ENCODE measurements around the gene BMP15. TPM values are rescaled to one million over a fixed set of nuclear protein-coding genes. Genes with fewer than 3 reads are reported as not detected.

BMP15 gene
- not detected for polyA plus RNA-seq (ENCODE audit: insufficient read length in 10 of 10)
- long read RNA-seq, donor 1, result 0 reads
- long read RNA-seq, donor 2, result 0 reads
- long read RNA-seq, donor 3, result 0 reads
- long read RNA-seq, donor 4, result 0 reads
- long read RNA-seq, donor 5, result 0 reads
- long read RNA-seq, donor 6, result 0 reads
- long read RNA-seq, donor 7, result 0 reads
- long read RNA-seq, donor 8, result 0 reads
- long read RNA-seq, donor 9, result 0 reads

DNA sequence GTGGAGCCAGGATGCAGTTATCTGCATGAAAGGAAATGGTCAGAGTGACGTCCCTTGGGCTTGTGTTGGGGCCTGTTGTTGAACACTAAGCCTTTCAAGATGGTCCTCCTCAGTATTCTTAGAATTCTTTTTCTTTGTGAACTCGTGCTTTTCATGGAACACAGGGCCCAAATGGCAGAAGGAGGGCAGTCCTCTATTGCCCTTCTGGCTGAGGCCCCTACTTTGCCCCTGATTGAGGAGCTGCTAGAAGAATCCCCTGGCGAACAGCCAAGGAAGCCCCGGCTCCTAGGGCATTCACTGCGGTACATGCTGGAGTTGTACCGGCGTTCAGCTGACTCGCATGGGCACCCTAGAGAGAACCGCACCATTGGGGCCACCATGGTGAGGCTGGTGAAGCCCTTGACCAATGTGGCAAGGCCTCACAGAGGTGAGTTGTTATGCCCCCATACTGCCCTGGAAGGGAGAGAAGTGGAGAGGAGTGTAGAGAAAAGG is at the start of gene BMP15:
Gene BMP15, plus strand, starts transcription at position 51 of the 492 bp plus-strand sequence. Its CDS starts 49 bp downstream, at position 100.
- DNase-seq, result no peak

DNA sequence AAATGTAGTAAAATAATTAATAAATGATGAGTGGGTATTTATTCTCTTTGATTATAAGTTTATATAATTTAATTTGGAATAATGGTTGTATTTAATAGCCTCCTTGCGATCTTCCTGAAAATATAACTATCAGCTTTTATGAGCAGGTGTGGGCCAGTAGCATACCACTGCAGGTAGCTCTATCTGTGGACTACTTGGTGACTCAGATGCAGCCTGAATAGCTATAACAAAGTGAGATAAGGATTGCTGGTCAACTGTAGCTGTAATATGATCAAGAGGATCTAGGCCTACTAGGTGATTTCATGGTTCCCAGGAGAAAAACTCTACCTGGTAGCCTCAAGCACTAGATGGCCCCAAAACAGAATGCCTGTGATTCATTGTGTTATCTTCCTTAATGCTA is 47.1 kb upstream of the BMP15 start:
- no peak for DNase-seq

DNA sequence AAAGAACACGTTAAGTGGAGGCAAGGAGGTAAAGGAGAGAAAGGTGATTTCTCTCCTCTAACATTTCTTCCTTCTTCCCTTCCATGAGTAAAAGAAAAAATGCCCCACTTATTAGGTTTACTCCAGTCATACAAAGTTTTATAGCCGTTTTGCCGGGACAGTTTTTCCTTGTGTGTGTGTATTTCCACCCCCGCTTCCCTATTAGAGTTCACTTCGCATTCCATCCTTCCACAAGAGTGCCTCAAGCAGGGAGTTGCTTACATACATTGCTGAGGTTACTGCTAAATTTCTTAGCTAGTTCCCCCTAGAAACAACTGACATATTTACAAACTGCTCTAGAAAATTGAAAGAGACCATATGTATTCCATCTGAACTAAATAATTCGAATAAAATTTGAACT is 45.2 kb upstream of the BMP15 start:
- no peak for DNase-seq

DNA sequence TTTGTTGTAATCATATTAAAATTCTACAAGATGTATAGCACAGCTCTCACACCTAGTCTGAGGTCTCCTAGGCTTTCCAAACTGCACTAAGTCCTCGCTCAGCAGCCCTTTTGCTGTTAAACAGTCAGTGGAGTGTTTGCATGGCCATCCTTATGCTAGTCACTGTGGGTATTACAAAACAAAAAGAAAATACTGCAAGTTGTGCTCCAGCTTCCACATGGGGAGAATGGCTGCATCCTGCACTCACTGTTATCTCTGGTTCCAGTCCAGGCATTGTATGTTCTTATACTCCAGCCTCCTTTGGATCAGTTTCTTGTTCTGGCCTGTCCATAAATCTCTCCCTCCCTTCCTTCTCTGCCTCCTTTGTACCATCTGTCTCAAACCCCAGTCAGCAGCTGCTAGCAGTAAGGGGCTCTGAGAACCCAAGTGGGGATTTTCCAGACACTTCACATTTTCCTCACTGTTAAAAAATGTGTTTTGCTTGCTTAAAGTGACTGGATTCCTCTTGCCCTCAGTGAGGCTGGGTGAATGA is 38.5 kb upstream of the BMP15 start:
- peak in 1 of 3 donors; percentile 24 for DNase-seq

DNA sequence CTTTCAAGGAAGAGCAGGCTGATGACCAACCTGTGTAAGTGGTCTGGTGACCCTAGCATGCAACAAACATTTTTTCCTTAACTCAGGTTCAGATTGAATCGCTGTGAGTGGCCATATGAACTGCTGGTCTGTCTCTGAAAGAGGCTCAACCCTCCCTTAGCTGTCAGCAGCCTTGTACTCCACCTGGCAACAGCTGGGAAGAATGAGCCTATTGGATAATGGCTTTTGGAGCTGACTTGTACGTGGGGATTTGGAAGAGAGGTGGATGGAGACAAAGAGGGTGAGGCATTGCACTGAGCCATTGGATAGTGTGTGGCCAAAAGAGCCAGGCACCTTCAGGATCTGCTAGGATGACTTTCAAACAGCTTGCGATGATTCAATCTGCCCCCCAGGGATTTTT is 35.7 kb upstream of the BMP15 start:
- DNase-seq, result peak in 1 of 3 donors; percentile 3

DNA sequence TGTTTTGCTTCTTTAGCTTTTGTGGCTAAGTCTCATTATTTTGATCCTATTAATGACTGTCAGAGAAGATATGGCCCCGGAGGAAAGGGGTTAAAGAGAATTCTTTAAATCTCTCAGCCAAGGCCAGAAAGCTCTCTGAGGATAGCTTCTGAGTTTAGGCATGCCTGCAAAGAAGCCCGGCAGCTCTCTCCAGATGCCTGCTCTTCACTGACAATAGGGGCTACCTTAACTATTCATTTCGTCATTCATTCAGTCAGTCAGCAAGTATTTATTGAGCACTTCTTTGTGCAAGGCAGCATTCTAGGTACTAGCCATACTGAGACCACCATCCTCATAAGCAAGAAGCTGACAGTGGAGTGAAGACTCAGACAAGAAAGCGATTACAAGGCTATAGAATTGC is 34.0 kb upstream of the BMP15 start:
- DNase-seq, result no peak

DNA sequence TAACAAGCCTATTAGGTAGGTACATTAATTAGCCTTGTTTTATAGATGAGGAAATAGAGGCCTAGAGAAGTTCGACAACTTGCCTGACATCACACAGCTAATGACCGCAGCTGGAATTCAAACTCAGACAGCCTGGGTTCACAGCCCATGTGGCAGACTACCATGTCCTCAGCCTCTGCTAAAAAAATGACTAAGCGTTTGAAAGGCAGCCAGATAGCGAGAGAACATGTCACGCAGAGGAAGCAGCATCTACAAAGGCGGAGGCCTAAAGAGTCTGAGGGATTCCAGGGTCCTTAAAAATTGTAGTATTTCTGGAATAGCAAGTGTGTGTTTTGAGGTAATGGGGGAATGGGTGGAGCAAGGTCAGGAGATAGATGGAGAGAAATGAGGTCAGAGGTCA is 33.2 kb upstream of the BMP15 start:
- peak in 2 of 3 donors; percentile 2 to 3 for DNase-seq

DNA sequence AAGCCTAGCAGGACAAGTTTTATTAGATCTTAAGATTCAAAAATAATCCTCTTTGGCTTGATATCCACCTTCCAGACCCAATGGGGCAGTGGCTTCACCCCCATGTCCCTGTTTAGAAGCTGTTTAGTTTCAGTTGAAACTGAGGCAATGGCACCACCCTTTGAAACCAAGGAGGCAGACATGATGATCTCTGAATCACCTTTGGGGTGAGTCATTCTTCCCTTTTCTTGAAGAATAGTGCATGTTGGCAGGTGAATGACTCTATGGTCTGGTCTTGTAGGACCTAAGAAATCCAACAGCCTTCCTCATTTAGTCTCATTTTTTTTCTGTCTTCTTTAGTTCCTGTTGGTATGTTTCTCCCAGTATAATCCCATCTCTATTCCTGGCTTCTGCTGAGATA is 29.5 kb upstream of the BMP15 start:
- no peak for DNase-seq

DNA sequence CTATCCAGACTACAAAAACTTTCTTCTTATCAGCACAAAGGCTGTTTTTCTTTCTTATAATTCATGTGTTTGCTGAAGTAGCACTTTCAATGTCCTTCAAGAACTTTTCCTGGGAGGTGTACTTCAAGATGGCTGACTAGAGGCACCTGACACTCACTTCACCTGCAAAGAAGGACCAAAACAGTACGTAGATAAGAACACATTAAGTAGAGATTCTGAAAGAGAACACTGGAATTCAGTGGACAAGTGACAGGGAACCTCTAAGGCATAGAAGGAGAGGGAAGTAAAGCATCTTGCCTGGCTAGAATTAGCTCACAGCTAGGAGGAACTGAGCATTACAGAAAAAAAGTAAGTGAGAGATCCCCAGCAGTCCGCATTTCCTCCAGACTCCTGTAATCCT is 21.7 kb upstream of the BMP15 start:
- no peak for DNase-seq

DNA sequence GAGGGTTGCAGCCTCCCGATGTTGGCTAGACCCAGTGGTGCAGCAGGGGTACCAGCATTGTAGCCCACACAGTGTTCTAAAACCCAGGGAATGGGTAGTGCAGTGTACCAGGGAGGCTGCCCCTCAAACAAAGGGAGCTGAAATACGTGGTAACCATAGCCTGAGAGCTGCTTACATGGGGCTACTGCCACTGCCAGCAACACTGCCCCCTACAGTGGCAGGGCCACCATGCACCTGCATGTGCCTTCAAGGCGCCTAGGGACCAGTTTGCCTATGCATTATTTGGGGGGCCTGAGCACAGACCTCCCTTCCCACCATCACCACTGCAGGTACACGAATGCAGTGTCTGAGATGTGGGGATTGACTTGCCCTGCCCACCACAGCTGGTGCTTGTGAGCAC is 21.0 kb upstream of the BMP15 start:
- DNase-seq, result no peak

DNA sequence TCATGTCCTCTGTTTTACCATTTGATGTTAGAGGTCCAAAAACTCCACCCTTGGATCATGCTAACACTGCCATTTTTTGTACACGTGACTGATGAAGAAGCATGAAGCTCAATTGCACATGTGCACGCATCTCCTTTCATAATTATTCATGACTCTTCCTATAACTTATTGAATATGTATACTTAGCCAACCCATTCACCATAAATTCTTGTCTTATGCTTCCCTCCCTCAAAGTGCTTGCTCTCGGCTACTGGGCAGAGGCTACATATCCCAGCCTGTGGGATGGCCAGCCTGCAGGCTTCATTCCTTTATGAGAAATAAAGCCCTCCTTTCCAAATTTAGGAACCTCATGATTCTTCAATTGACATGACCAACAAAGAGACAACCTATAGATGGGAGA is 17.5 kb upstream of the BMP15 start:
- DNase-seq, result no peak

DNA sequence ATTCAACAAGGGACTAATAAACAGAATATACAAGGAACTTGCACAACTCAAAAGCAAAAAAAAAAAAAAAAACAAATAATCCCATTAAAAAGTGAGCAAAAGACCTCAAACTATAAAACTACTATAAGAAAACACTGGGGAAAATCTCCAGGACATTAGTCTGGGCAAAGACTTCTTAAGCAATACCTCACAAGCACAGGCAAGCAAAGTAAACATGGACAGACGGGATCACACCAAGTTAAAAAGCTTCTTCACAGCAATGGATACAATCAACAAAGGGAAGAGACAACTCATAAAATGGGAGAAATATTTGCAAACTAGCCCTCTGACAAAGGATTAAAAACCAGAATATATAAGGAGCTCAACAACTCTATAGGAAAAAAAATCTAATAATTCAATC is 17.1 kb upstream of the BMP15 start:
- DNase-seq, result no peak

DNA sequence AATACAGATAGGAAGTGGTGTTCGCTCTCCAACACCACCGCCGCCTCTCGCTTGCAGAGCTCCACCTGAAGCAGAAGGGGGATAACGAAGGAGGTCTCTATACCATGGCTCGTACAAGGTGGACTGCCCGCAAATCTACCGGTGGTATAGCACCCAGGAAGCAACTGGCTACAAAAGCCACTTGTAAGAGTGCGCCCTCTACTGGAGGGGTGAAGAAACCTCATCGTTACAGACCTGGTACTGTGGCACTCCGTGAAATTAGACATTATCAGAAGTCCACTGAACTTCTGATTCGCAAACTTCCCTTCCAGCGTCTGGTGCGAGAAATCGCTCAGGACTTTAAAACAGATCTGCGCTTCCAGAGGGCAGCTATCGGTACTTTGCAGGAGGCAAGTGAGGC is 5.2 kb upstream of the BMP15 start:
- DNase-seq, result no peak

DNA sequence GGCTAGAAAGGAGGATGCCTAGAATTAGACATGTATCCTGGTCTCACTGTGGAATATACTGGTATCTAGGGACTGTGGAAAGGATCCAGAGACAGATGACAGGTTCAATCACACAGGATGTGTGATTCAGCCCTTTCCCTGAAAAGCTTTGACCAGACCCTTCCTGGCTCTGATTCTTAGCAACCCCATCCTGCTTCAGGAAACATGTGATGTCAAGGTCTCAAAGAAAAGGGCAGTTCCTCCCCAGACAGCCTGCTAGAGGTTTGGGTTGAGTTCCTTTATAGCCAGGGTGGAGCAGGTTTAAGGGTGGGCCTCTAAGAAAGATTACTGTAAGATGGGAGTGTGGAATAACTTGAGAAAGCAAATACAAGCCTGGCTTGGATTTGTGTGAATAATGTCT is 3.0 kb downstream of the BMP15 start:
- DNase-seq, result no peak

DNA sequence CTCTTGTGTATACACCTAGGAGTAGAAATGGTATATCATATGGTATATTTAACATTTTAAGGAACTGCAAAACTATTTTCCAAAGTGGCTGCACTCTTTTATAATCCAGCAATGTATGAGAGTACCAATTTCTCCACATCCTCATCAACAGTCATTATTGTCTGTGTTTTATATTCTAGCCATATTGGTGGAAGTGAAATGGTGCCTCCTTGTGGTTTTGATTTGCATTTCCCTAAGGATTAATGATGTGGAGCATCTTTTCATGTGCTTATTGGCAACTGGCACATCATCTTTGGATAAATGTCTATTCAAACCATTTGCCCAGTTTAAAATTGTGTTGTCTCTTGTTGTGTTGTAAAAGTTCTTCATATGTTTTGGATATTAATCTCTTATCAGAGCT is 9.6 kb downstream of the BMP15 start:
- DNase-seq, result no peak

DNA sequence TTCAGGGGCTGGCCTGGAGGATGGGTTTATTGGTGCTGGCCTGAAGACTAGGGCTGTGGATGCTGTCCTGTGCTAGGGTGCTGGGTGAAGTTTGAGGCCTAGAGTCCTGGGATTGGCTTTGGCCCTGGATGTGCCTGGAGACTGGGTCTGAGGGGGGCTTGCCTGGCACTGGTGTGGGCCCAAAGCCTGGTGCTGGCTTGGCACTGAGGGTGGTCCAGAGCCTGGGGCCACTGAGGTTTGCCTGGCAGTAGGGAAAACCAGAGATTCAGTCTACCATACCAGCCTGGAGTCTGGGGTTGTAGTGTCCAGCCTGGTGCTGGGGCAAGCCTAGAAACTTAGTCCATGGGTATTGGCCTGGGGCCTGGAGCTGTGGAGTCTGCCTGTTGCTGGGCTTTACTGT is 16.6 kb downstream of the BMP15 start:
- no peak for DNase-seq

DNA sequence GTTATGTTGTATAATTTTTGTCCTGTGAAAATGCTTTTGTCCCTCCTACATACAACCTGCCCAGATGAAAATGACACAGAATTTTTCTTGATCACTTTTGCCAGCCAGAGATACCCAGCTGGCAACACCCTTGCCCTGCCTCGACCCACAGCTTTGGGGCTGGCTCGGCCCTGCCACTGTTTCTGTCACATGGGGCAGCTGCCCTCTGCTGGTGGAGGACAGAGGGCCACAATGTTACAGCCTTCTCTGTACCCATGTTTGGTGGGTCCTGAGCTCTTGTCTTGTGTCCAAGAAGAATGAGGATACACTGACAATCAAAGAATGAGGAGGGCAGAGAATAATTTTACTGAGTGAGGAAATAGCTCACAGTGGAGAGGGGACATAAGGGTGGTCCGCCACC is 31.1 kb downstream of the BMP15 start:
- DNase-seq, result no peak

DNA sequence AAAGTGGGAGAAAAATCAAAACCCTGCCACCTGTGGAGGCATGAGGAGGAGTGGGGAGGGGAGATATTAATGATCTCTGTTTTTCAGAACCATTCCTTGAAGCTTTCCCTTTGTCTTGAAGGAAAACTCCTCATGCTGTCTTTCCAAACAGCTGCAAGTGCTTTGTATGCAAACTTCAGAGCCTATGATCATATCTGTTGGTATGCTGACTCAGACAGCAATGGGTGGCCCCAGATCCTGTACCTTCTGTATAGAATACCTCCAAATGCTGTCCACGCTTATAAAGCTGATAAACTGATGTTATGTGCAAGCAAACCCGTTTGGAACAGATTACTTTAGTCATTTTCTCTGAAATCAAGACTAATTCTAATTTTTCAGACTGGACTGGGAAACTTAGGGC is 31.9 kb downstream of the BMP15 start:
- no peak for DNase-seq

DNA sequence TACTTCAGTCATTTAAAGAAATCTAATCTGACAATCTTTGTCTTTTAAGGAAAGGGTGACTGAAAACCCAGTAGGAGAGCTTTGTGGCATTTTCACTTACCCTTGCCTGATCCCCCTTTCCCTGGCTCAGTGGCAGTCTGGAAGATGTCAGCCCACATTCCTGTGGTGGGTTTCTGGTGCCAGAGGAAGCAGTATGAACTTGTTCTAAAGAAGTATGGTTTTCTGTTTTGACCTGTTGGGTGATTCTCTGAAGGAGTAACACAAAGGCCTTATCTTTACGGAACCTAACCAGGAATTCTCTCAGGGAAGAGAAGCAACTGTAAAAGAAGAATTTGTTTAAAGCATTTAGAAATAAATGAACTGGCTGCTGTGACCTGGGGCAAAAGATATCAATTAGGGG is 41.9 kb downstream of the BMP15 start:
- no peak for DNase-seq

DNA sequence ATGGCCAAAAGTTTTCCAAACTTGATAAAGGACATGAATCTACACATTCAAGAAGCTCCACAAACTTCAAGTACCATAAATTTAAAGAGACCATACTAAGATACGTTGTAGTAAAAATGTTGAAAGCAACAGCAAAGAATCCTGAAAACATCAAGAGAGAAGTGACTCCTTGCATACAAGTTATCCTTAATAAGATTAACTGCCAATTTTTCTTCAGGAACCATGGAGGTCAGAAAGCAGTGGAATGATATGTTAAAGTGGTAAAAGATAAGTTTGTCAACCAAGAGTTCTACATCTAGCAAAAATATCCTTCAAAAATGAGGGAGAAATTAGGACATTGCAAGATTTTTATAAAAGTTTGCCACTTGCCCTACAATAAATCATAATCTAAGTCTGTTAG is 43.3 kb downstream of the BMP15 start:
- DNase-seq, result no peak

DNA sequence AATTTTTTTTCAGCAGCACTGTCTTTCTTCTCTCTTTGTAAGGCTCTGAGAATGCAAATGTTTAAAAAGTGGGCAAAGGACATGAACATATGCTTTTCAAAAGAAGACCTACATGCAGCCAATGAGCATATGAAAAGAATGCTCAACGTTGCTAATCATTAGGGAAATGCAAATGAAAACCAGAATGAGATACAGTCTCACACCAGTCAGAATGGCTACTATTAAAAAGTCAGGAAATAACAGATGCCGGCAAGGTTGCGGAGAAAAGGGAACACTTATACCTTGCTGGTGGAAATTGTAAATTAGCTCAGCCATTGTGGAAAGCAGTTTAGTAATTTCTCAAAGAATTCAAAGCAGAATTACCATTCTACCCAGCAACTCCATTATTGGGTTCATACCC is 51.6 kb downstream of the BMP15 start:
- no peak for DNase-seq

DNA sequence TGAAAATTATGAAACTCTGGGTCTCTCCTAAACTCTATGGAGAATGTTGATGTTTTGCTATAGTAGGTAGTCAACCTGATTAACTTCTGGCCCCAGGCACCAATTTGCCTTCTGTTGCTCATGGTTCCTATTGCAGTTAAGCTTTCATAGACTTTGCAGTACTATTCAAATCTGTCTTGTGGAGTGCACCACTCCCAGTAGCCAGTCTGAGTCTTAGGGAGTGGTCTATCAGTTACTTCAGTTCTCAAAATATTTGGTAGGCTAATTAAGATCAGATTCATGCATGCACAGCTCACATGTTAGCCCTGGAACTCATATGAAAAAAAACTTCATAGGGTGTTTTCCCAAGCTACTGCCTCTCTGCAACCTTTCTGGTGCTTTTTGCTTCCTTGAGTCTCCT is 53.3 kb downstream of the BMP15 start:
- DNase-seq, result no peak

Data from muscle of back (tissue), 13 donors.